KG1 (cell line): ENCODE measurements around the gene PCF11.

Experiments
- DNase-seq: peaks from one replicate; lab custom pipeline; 2025; lab: John Stamatoyannopoulos, UW

Gene PCF11

DNA sequence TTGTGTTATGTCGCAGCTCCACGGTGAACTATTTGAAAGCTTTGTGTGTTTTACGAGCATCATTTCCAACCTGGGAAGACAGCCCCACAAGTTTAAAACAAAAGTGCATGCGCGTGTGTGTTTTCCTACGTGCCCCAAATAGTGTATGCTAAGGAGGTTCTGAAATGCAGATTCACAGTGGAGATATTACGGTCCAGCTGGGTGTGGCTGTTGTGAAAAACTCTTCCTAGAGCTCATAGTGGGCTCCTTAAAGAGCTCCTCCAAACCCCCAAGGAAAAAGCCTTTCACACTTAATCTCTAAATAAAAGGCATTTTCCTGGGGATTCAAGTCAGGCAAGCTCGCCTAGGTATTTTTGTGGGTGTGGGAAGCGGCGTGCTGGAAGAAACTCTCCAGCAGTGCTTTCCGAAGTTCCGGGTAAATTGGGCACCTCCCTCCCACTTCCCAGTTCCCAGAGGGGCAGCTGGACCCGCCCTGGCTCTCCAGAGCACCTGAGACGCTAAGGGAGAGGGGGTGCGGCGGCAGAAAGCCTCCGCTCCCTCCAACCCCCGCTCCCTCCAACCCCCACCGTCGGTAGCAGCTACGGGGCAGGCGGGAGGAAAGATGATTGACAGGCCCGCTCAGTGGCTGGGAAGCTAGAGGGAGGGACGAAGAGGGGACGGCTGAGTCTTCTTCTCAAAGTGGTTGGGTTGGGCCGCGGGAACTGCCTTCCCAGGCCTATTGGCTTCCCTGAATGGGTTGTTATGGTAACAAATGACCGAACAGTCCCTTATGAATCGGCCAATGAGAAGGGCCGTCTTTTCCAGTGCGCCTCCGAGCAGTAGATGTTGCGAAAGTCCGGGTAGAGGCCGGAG is 561 bp upstream of the PCF11 start:
- DNase-seq, result peak; percentile 100

GRCh38 chr11:83157594-83158356 is 844 bp downstream of the PCF11 start:
- DNase-seq, result peak; percentile 58

DNA sequence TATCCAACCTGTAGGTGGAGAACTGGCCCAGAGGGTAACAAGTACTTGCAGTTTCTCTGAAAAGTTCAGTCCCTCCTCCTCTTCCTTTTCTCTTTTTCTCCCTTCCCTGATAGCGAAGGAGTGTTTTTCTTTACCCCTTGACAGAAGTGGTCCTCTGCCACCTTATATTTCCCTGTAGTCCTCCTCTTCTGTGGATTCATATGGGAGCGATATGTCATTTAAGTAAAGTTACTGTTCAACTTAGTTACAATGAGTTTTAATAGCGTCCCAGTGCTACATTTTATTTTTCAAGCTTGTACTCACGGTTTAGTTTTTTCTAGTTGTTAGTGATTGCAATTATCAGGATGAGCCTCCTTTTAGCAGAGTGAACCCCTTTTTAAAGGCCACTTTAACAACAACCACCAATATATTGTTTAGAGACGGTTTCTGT is 1.4 kb downstream of the PCF11 start:
- DNase-seq, result no peak

GRCh38 chr11:83158965-83159901 is 2.3 kb downstream of the PCF11 start:
- DNase-seq, result no peak

DNA sequence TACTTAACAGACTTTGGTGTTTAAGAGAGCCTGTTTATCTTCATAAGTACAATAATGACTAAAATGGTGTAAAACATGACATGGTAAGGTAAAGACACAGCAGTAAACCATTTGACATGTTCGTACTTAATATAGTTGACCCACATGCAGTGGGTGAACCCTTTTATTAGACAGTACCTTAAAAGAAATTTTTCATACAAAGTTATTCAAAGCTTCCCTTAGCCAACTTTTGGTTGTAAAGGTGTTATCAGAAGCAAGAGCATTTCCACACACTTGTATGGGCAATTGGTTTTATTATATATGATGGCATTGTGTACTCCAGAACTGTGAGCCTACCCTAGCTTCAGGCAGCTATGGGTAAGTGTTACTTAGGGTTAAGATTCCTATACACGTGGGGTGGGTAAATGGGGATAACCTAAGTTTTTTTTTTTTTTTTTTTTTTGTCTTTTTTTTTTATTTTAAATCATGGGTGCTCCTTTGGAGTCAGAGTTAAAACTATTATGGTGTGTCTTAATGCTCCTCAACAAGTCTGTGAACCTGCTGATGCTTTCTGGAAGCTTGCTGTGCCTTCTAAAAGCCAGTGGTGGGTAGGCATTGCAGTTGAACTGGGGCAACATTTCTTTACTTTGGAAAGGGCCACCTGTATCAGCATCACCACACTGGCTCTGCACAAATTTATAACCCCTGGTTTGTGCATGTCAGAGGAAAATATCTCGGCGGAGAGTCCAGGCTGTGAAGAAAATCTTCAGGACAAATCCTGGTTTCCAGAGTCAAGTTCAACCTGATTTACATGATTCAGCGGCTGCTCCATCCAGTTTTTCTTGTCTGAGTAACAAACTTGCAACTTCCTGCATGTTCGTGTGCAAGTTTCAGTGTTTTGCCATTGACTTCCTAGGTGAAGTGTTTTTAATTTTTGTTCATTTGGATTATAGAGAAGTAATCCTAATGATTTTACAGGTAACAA is 3.3 kb downstream of the PCF11 start:
- no peak for DNase-seq

DNA sequence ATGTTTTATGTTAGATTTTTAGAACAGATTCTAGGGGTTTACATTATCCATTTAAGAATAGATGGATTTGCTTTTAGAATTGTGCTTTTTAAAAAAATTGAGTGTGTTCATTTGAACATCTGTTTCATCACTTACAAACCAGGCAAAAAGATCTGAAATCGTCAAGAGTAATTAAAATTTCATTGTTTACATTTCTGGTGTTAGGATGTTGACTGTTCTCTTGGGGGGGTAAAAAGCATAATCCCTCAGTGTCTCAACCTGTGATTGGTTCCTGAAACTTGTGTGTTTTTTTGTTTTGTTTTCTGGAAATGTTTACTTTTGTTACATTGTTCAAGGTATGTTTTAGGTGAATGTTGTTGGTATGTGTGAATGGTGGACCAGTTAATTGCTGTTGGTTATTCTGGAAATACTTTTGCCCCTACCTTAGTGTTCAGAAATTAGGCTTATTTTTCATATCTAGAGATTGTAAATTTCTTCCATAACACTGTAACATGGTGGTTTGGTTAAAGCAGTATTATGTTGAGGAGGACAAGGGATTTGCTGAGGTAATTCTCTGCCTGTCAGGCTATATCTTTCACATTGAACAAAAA is 4.8 kb downstream of the PCF11 start:
- DNase-seq, result no peak

DNA sequence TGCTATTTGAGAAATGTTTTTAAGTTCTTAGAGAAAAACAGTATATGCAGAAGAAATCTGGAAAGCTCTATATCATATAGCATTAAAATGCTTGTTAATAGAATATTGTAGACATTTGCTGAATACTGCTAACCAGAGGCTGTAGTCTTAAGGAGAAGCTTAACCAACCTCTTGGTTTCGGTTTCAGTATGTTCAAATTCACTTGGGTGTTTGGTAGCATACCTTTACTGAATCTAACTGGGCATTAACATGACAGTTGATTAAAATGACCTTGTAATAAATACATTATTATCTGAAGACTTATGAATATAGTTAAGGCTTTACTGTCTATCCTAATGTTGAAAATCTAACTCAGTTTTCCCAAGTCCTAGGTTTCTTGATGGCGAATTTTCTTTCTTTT is 5.4 kb downstream of the PCF11 start:
- no peak for DNase-seq

- DNase-seq, result no peak
These were observed 9.4 kb downstream of the PCF11 start for GRCh38 chr11:83166193-83166866.

GRCh38 chr11:83168756-83169155 is 11.8 kb downstream of the PCF11 start:
- no peak for DNase-seq

DNA sequence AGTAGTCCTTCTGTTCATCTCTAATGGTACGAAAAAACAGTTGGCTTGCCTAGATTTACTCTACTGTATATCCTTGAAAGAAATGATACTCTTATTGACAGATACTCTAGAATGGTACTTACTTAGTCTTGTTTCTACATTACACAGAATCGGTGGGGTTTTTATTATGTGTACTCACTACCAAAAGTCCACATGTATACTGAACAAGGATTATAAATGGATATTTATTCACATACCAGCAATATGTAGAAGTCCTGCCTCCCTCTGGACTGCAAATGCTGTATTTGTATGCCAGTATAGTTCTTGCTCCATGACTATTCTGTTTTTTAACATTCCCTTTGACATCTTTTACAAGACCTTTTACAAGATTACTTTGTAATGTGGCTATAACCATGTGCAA is 13.9 kb downstream of the PCF11 start:
- no peak for DNase-seq

DNA sequence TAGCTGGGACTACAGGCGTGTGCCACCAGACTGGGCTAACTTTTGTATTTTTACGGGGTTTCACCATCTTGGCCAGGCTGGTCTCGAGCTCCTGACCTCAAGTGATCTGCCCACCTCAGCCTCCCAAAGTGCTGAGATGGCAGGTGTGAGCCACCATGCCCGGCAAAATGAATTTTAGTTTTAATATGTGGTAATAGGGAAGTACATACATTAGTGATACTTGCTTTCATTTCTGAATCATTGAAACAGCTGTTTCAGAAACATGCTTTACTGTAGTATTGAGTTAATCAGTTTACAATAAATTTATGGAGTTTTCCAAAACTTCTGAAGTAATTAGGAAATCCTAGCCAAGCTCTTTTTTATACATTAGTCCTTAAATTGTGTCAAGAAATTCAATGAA is 15.6 kb downstream of the PCF11 start:
- DNase-seq, result no peak

GRCh38 chr11:83174008-83174407 is 17.1 kb downstream of the PCF11 start:
- no peak for DNase-seq

- DNase-seq, result no peak
These were observed 18.9 kb downstream of the PCF11 start for GRCh38 chr11:83175815-83176214.

GRCh38 chr11:83181815-83182214 is 24.9 kb downstream of the PCF11 start:
- no peak for DNase-seq

DNA sequence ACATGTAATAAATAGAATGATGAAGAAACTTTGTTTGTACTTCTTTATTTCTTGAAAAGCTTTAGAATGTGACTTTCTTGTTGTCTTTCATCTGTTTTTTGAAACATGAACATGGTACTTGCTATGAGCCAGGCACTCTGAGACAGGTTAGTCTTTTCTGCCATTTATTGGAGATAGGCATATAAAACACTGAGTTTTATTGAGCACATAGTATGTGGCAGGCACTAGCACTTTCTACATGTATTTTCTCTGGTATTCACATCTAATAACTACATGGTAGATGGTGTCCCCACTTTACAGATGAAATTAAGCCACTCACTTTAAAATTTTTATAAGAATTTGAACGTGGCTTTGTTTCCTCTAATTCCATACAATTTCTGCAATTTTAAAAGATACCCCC is 28.8 kb downstream of the PCF11 start:
- no peak for DNase-seq

DNA sequence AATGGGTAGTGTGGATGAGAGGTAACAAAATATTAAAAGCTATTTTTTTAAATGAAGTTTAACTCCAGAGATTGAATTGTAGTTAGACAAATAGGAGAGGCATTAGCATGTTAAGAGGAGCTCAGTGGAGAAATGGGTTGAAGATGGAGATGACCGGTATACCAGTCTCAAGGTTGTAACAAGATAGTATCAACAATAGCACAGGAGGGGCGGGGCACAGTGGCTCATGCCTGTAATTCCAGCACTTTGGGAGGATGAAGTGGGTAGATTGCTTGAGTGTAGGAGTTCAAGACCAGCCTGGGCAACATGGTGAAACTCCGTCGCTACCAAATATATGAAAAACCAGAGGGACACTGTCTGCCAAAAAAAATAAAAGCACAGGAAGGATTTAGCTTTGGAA is 30.5 kb downstream of the PCF11 start:
- no peak for DNase-seq

- no peak for DNase-seq
These were observed 34.6 kb downstream of the PCF11 start for GRCh38 chr11:83191491-83191890.

GRCh38 chr11:83191986-83192385 is 35.1 kb downstream of the PCF11 start:
- no peak for DNase-seq

DNA sequence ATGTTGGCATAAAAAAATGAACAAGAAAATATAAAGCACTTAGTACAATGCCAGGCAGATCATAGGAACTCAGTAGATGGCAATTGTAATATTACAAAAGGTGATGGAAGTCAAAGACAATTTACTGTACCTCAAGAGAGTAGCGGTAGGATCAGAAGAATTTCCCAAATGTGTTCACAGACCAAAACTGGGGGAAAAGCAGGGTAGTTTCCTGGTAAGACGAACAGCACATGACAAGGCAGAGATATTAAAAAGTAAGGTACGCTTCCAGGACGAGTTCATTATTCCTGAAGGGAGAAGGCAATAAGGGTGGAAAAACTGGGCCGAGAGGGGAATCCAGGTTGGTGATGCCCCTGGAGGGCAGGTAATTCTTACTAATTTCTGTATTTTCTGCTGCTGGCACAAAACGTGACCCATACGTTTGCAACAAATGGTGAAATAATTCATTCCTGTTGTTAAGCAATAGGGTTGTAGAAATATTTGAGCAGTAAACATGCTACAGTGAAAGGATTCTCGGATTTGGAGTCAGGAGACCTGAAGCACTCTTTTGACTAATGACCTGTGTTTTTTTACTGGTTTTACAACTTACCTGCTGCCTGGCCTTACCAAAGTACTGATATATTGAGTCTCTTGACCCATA is 35.8 kb downstream of the PCF11 start:
- DNase-seq, result no peak
